Measurements from ENCODE around the gene CENPF. TPM values are rescaled to one million over a fixed set of nuclear protein-coding genes. Genes with fewer than 3 reads are reported as not detected.

CENPF gene
- total RNA-seq, 1 donor from 2014 or later = 254 TPM

DNA sequence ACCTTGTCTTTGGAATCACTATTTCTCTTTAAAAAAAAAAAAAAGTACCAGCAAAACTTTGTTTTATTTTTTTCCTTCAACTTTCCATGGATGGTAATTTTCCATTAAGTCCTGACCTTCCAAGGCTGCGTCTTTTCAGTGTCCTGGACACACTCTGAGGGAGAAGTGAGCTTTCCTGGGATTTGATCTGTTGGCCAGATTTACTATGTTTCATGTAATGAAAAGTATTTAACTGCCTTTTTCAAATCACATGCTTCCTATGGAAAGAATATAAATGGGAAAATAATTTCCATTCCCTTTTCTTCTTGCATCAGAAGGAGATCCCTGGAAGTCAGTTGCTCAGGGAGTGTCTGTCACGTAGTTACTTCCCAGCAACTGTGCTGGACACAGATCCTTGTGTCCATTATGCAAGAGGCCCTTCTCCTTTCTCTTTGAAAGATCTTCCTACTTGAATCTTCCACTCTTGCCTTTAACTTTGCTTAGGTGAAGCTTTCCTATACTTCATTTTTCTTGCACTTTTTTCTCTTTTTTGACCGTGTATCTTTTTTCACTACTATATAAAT is 59.3 kb downstream of the CENPF start:
- Histone ChIP-seq H3K9me3 (ENCODE audit: low read depth) (no peaks in the 10 kb centered on the region), H4K20me1 (ENCODE audit: low read depth) (peaks cover 28% of the 10 kb centered on the region), H3K79me2 (ENCODE audit: low read depth) (peaks cover 26% of the 10 kb centered on the region), H3K27ac (no peak overlapping the region), H3K4me2 (no peak overlapping the region), H3K27me3 (no peaks in the 10 kb centered on the region), H3K4me1 (no peaks in the 10 kb centered on the region), H3F3A (ENCODE audit: low read depth) (peaks cover 11% of the 10 kb centered on the region), H3K36me3 (peaks cover 62% of the 10 kb centered on the region), H3K9ac (no peak overlapping the region), H2AFZ (replicated peaks) (no peak overlapping the region), H3K4me3 (no peak overlapping the region)
- DNase-seq (ENCODE audit: low spot score) = no peak
- H3K36me3 Mint-ChIP-seq = peaks cover 62% of the 10 kb centered on the region
- no peak overlapping the region for H3K27ac Mint-ChIP-seq
- H3K4me3 Mint-ChIP-seq = no peak overlapping the region
- H3K4me1 Mint-ChIP-seq = peaks cover 24% of the 10 kb centered on the region
- TF ChIP-seq, protein P1, sequence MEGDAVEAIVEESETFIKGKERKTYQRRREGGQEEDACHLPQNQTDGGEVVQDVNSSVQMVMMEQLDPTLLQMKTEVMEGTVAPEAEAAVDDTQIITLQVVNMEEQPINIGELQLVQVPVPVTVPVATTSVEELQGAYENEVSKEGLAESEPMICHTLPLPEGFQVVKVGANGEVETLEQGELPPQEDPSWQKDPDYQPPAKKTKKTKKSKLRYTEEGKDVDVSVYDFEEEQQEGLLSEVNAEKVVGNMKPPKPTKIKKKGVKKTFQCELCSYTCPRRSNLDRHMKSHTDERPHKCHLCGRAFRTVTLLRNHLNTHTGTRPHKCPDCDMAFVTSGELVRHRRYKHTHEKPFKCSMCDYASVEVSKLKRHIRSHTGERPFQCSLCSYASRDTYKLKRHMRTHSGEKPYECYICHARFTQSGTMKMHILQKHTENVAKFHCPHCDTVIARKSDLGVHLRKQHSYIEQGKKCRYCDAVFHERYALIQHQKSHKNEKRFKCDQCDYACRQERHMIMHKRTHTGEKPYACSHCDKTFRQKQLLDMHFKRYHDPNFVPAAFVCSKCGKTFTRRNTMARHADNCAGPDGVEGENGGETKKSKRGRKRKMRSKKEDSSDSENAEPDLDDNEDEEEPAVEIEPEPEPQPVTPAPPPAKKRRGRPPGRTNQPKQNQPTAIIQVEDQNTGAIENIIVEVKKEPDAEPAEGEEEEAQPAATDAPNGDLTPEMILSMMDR (IDR thresholded peaks at IDR 0.05) = no peak
- TF ChIP-seq EZH2 (IDR thresholded peaks at IDR 0.05) = no peak
- TF ChIP-seq EZH2phosphoT487 (IDR thresholded peaks at IDR 0.05) = no peak
- no peaks in the 10 kb centered on the region for H3K9me3 Mint-ChIP-seq
- peaks cover 8% of the 10 kb centered on the region for H3K27me3 Mint-ChIP-seq (ENCODE audit: insufficient read depth, low read depth)

DNA sequence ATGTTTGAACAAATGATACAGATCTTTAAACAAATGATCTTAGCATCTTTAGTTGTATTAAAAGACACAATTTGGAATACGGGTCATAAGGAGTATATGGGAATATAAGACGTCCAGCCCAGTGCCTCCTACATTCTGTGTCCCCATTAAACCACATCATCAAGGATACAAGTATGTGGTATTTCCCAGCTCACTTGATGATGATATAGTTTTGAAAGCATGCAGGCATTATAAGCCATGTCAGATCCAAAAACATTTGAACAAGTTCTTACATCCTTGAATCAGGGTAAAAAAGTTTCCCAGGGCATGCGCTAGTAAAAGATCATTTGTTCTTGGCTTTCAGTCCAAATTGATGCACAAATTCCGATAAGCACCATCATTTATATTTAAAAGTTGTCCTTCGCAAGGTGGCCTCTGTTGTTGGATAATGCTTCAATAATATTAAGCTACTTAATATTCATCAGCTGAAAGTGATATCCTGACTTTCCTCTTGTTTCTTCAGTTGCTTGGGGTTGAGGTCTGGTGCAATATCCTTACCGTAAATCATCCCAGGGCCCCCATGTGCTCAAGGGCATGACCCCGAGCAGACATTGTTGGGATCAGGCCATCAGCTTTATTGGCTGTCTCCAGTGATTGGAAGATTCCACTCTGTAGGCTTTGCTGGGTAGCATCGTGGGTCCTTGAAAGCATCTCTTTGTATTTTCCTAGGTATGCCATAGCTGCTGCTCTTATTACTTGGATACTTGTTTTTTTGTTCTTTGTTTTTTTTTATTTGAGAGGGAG is 61.8 kb downstream of the CENPF start:
- peaks cover 5% of the 10 kb centered on the region for H3F3A ChIP-seq (ENCODE audit: low read depth)
- H3K4me2 ChIP-seq = no peak overlapping the region
- no peaks in the 10 kb centered on the region for H3K4me1 ChIP-seq
- no peak overlapping the region for H3K4me3 Mint-ChIP-seq
- H3K79me2 ChIP-seq (ENCODE audit: low read depth) = peaks cover 16% of the 10 kb centered on the region
- no peaks in the 10 kb centered on the region for H3K27me3 ChIP-seq
- H3K27me3 Mint-ChIP-seq (ENCODE audit: insufficient read depth, low read depth) = peaks cover 8% of the 10 kb centered on the region
- H3K36me3 Mint-ChIP-seq = peaks cover 55% of the 10 kb centered on the region
- peaks cover 44% of the 10 kb centered on the region for H3K36me3 ChIP-seq
- DNase-seq (ENCODE audit: low spot score) = no peak
- peaks cover 21% of the 10 kb centered on the region for H3K4me1 Mint-ChIP-seq
- no peak for TF ChIP-seq EZH2phosphoT487 (IDR thresholded peaks at IDR 0.05)
- TF ChIP-seq, protein P1 (IDR thresholded peaks at IDR 0.05) = no peak
- no peak overlapping the region for H3K27ac Mint-ChIP-seq
- H2AFZ ChIP-seq (replicated peaks) = no peak overlapping the region
- H3K9me3 ChIP-seq (ENCODE audit: low read depth) = no peaks in the 10 kb centered on the region
- no peak overlapping the region for H3K9ac ChIP-seq
- H3K27ac ChIP-seq = no peak overlapping the region
- H4K20me1 ChIP-seq (ENCODE audit: low read depth) = peaks cover 16% of the 10 kb centered on the region
- H3K4me3 ChIP-seq = no peak overlapping the region
- no peaks in the 10 kb centered on the region for H3K9me3 Mint-ChIP-seq

DNA sequence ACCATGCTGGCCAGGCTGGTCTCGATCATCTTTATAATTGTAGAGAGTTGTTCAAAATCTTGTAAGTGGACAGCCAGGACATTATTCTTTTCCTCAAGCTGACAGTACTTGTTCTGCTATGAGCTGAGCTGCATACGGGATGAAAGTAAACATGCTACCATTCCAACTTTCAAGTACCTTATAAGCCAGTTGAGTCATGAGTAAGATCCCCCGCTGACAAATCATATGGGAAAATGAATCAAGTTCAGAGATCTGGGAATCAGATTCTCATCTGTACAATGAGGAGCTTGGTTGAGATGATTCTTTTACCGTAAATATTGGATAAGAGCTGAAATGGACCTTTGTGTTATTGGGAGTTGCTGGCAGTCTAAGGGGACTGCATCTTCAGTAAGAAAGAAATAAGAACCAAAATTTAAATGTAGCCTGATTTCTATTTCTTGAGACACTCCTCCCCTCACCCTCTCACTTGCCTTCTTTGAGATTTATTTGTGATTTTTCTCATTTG is 62.7 kb downstream of the CENPF start:
- Histone ChIP-seq H2AFZ (replicated peaks) (no peak overlapping the region), H3K4me1 (no peaks in the 10 kb centered on the region), H3K79me2 (ENCODE audit: low read depth) (peaks cover 10% of the 10 kb centered on the region), H3K27me3 (no peaks in the 10 kb centered on the region), H3K27ac (no peak overlapping the region), H3F3A (ENCODE audit: low read depth) (peaks cover 8% of the 10 kb centered on the region), H3K4me2 (no peak overlapping the region), H3K36me3 (peaks cover 38% of the 10 kb centered on the region), H4K20me1 (ENCODE audit: low read depth) (peaks cover 15% of the 10 kb centered on the region), H3K4me3 (no peak overlapping the region), H3K9ac (no peak overlapping the region), H3K9me3 (ENCODE audit: low read depth) (no peaks in the 10 kb centered on the region)
- Mint-ChIP-seq H3K36me3 (peaks cover 61% of the 10 kb centered on the region), H3K4me1 (peaks cover 17% of the 10 kb centered on the region), H3K9me3 (no peaks in the 10 kb centered on the region), H3K4me3 (no peak overlapping the region), H3K27ac (no peak overlapping the region), H3K27me3 (ENCODE audit: insufficient read depth, low read depth) (peaks cover 8% of the 10 kb centered on the region)
- DNase-seq (ENCODE audit: low spot score) = no peak
- no peak for TF ChIP-seq EZH2 (IDR thresholded peaks at IDR 0.05)
- TF ChIP-seq EZH2phosphoT487 (IDR thresholded peaks at IDR 0.05) = no peak
- TF ChIP-seq, protein P1 (IDR thresholded peaks at IDR 0.05) = no peak
